Measurements from ENCODE around the gene ENDOD1.

The ENDOD1 gene

DNA sequence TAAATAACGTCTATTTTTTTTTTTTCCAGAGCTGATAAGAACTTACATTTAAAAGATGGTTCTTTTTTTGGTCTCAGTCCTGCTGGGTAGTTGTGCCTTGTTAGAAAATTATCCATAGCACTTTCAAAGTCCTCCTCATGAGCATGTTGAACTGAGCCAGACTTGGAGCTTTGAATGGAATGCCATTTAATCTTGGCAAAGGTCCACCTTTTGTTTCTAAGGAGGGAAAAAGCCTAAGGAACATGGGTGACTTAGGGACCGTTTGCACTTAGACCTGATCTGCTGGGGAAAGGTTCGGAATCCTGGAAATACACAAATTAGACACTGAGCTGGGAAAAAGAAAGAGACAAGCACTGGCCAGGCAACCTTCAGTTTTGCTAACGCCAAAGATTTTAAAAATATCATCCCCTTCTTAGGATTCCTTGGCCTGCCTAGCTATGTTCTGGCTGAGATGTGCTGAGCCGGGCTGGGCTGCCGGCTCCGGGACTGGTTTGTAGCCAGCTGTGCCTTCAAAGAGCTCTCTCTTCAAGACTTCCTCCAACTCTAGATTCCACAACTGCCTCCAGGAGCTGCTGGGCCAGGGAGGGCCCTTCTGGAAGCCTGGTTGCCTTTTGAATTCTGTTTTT, 67.4 kb downstream of the ENDOD1 start:
- TF ChIP-seq, protein P1, sequence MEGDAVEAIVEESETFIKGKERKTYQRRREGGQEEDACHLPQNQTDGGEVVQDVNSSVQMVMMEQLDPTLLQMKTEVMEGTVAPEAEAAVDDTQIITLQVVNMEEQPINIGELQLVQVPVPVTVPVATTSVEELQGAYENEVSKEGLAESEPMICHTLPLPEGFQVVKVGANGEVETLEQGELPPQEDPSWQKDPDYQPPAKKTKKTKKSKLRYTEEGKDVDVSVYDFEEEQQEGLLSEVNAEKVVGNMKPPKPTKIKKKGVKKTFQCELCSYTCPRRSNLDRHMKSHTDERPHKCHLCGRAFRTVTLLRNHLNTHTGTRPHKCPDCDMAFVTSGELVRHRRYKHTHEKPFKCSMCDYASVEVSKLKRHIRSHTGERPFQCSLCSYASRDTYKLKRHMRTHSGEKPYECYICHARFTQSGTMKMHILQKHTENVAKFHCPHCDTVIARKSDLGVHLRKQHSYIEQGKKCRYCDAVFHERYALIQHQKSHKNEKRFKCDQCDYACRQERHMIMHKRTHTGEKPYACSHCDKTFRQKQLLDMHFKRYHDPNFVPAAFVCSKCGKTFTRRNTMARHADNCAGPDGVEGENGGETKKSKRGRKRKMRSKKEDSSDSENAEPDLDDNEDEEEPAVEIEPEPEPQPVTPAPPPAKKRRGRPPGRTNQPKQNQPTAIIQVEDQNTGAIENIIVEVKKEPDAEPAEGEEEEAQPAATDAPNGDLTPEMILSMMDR (IDR thresholded peaks at IDR 0.05; ENCODE audit: low read depth, low read length), result no peak
- H3K4me3 ChIP-seq (ENCODE audit: low read depth, low read length), result no peak overlapping the region

- TF ChIP-seq, protein P1 (IDR thresholded peaks at IDR 0.05; ENCODE audit: low read depth, low read length), result no peak
- no peak overlapping the region for H3K4me3 ChIP-seq (ENCODE audit: low read depth, low read length)
Measured at GRCh38 chr11:95157824-95158223, 68.2 kb downstream of the ENDOD1 start.

DNA sequence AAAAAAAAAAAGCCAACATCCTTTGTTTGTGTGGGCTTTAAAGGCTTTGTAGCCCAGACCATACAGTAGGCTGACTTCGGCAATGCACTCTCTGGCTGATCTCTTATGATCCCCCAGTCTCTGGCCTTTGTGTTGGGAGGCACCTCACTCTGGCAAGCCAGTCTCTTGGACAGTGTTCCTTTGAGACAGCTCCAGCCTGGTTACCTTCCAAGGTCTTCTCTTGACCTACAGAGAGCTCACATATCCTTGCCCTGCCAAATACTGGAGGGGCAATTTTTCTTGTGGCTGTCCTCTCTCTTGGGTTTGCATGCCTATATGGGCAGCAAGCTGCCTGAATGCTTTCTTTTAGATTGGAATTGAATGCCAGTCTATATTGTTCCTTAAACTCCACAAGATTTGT, 71.6 kb downstream of the ENDOD1 start:
- TF ChIP-seq, protein P1 (IDR thresholded peaks at IDR 0.05; ENCODE audit: low read depth, low read length), result no peak
- no peak overlapping the region for H3K4me3 ChIP-seq (ENCODE audit: low read depth, low read length)

GRCh38 chr11:95163106-95163505, 73.5 kb downstream of the ENDOD1 start:
- TF ChIP-seq, protein P1 (IDR thresholded peaks at IDR 0.05; ENCODE audit: low read depth, low read length), result no peak
- H3K4me3 ChIP-seq (ENCODE audit: low read depth, low read length), result no peak overlapping the region

- H3K4me3 ChIP-seq (ENCODE audit: low read depth, low read length), result no peak overlapping the region
- TF ChIP-seq, protein P1 (IDR thresholded peaks at IDR 0.05; ENCODE audit: low read depth, low read length), result no peak
Measured at GRCh38 chr11:95165638-95166037, 76.0 kb downstream of the ENDOD1 start.

DNA sequence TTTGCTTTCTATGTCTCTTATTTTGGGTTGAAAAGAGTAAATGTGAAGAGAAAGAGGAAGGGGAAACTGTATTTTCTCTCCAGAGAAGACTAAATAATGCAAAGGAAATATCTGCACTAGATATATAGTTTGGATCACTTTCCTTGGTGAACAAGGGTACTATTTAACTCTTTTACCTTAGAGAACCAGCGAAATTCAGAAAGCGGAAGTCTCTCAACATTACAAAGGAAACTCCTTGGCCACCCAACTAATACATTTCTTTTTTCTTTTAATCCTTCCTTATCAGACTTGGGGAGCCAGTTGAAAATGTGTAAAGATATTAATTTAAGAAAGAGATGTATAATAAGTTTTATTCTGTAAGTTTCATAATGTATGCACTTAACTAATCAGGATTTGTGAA, 77.1 kb downstream of the ENDOD1 start:
- TF ChIP-seq, protein P1 (IDR thresholded peaks at IDR 0.05; ENCODE audit: low read depth, low read length), result no peak
- H3K4me3 ChIP-seq (ENCODE audit: low read depth, low read length), result no peak overlapping the region

DNA sequence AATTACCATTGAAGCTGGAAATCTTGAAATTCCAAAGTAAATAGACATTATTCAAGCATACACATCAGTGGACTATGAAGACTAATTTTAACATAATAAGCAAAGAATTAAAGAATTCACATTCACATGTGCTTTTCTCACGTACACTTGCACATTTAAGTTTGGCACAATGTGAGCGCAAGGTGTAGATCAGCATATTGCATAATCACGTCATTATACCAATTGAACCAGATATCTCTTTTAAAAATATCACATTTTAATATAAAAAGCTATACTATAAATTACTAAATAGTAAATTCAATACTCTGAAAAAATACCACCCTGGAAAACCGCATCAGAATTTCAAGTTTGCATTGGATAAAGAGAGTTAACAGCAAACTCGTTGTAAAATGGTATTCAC, 80.6 kb downstream of the ENDOD1 start:
- TF ChIP-seq, protein P1 (IDR thresholded peaks at IDR 0.05; ENCODE audit: low read depth, low read length), result no peak
- H3K4me3 ChIP-seq (ENCODE audit: low read depth, low read length), result no peak overlapping the region
